Lung microvascular endothelial cell (primary cell): Measurements from ENCODE around the gene AMZ2. TPM values are rescaled to one million over a fixed set of nuclear protein-coding genes. Genes with fewer than 3 reads are reported as not detected.
"Not testable (repeated sequence)": the region's sequence is repeated elsewhere in the genome, so short reads cannot be mapped to it uniquely, and the experiment has no call there.

Experiments used
- DNase-seq, 2 donors: peaks; one replicate each; pipeline versions ENCODE4 v3.0.0 to v3.0.0-alpha.2; 2010; ENCODE audit warnings: low read depth in 2 of 2
- total RNA-seq: library from RNA; depleted of rRNA; stranded (reverse); fragments of >200 nt; gene quantifications from 2 replicates; pipeline ENCODE4 v1.2.1, GENCODE V29; 2014

Gene AMZ2
- 28.8 and 33.8 TPM in 2 replicates for total RNA-seq

GRCh38 chr17:68247445-68248198 is at the start of gene AMZ2:
TSS of gene AMZ2 (plus strand) at chr17:68248043. CDS start at chr17:68250188, 2,145 bp downstream.
- DNase-seq, result peak; percentile 96 to 97

- peak in 1 of 2 donors; percentile 17 for DNase-seq
These were observed 48.7 kb upstream of the AMZ2 start for GRCh38 chr17:68198931-68199836.

- no peak for DNase-seq
These were observed 47.8 kb upstream of the AMZ2 start for GRCh38 chr17:68199837-68200688.

GRCh38 chr17:68200689-68201417 is 47.0 kb upstream of the AMZ2 start:
- DNase-seq, result peak; percentile 78 to 80

- DNase-seq, result not testable (repeated sequence)
These were observed 46.4 kb upstream of the AMZ2 start for GRCh38 chr17:68201418-68201771.

- DNase-seq, result not testable (repeated sequence)
These were observed 45.5 kb upstream of the AMZ2 start for GRCh38 chr17:68202321-68202720.

- DNase-seq, result no peak
These were observed 43.1 kb upstream of the AMZ2 start for GRCh38 chr17:68204736-68205135.

- peak; percentile 90 to 92 for DNase-seq
These were observed 42.5 kb upstream of the AMZ2 start for GRCh38 chr17:68205251-68205807.

GRCh38 chr17:68205808-68206720 is 41.8 kb upstream of the AMZ2 start:
- DNase-seq, result no peak

GRCh38 chr17:68207651-68208253 is 40.1 kb upstream of the AMZ2 start:
- DNase-seq, result no peak

- not testable (repeated sequence) for DNase-seq
These were observed 39.2 kb upstream of the AMZ2 start for GRCh38 chr17:68208651-68209050.

- DNase-seq, result peak in 1 of 2 donors; percentile 40
These were observed 38.5 kb upstream of the AMZ2 start for GRCh38 chr17:68209191-68209900.

GRCh38 chr17:68210570-68211315 is 37.1 kb upstream of the AMZ2 start:
- DNase-seq, result peak in 1 of 2 donors; percentile 21

GRCh38 chr17:68213428-68214411 is 34.1 kb upstream of the AMZ2 start:
- peak in 1 of 2 donors; percentile 36 for DNase-seq

GRCh38 chr17:68215453-68215852 is 32.4 kb upstream of the AMZ2 start:
- not testable (repeated sequence) for DNase-seq

GRCh38 chr17:68219429-68219828 is 28.4 kb upstream of the AMZ2 start:
- DNase-seq, result not testable (repeated sequence)
